Measurements from ENCODE around the gene ZNF709. TPM values are rescaled to one million over a fixed set of nuclear protein-coding genes. Genes with fewer than 3 reads are reported as not detected.

The ZNF709 gene
- total and polyA plus RNA-seq, 2 of the 4 experiments (the other 2 are of a cell fraction): 0.50 to 3.8 TPM

Small RNA genes lying within 50 kb of the gene (microRNA-seq; reads per million reads assigned to microRNA genes)
- gene MTCO1P27 (ENCODE audit: insufficient read depth, insufficient read length) (not detected), gene PPIAP20 (ENCODE audit: insufficient read depth, insufficient read length) (not detected)

Small RNA genes lying within 50 kb of the gene (small RNA-seq; reads per million reads assigned to genes)
- gene MTCO1P27 (0 reads per million in 5 experiments), gene PPIAP20 (0 reads per million in 5 experiments)

Other genes with a start within 250 kb of the ZNF709 start
- gene ZNF44, start 189.9 kb downstream of the ZNF709 start, total RNA-seq (2012; rRNA removed): 6.1 and 6.6 TPM in 2 replicates
- 2.6 and 3.5 TPM in 2 replicates for gene ZNF44, start 189.9 kb downstream of the ZNF709 start, polyA plus RNA-seq (2012; rRNA removed)
- gene ZNF563, start 151.2 kb downstream of the ZNF709 start, total RNA-seq (2012; rRNA removed): 2.0 and 3.1 TPM in 2 replicates
- gene ZNF563, start 151.2 kb downstream of the ZNF709 start, polyA plus RNA-seq (2012; rRNA removed): 1.2 and 1.3 TPM in 2 replicates
- 3.6 and 4.4 TPM in 2 replicates for gene ZNF442, start 119.1 kb downstream of the ZNF709 start, total RNA-seq (2012; rRNA removed)
- gene ZNF442, start 119.1 kb downstream of the ZNF709 start, polyA plus RNA-seq (2012; rRNA removed): 0.34 and 0.58 TPM in 2 replicates
- gene ZNF799, start 83.5 kb downstream of the ZNF709 start, total RNA-seq (2012; rRNA removed): 3.4 and 3.6 TPM in 2 replicates
- gene ZNF799, start 83.5 kb downstream of the ZNF709 start, polyA plus RNA-seq (2012; rRNA removed): 0.63 and 0.79 TPM in 2 replicates
- gene ZNF443, start 43.8 kb downstream of the ZNF709 start, total RNA-seq (2012; rRNA removed): 3.2 and 3.6 TPM in 2 replicates
- gene ZNF443, start 43.8 kb downstream of the ZNF709 start, polyA plus RNA-seq (2012; rRNA removed): 0.52 and 0.79 TPM in 2 replicates
- 6.3 and 9.4 TPM in 2 replicates for gene ZNF564, start 66.7 kb upstream of the ZNF709 start, total RNA-seq (2012; rRNA removed)
- 1.2 and 1.5 TPM in 2 replicates for gene ZNF564, start 66.7 kb upstream of the ZNF709 start, polyA plus RNA-seq (2012; rRNA removed)
- gene ZNF490, start 126.0 kb upstream of the ZNF709 start, total RNA-seq (2012; rRNA removed): 8.1 and 9.0 TPM in 2 replicates
- 1.5 and 1.7 TPM in 2 replicates for gene ZNF490, start 126.0 kb upstream of the ZNF709 start, polyA plus RNA-seq (2012; rRNA removed)
- 15.8 and 19.4 TPM in 2 replicates for gene ZNF791, start 126.1 kb upstream of the ZNF709 start, total RNA-seq (2012; rRNA removed)
- gene ZNF791, start 126.1 kb upstream of the ZNF709 start, polyA plus RNA-seq (2012; rRNA removed): 7.0 and 7.1 TPM in 2 replicates
- 10.4 and 10.6 TPM in 2 replicates for gene MAN2B1, start 181.9 kb upstream of the ZNF709 start, total RNA-seq (2012; rRNA removed)
- 55.4 and 64.0 TPM in 2 replicates for gene MAN2B1, start 181.9 kb upstream of the ZNF709 start, polyA plus RNA-seq (2012; rRNA removed)
- gene WDR83, start 182.0 kb upstream of the ZNF709 start, total RNA-seq (2012; rRNA removed): 5.3 and 5.9 TPM in 2 replicates
- gene WDR83, start 182.0 kb upstream of the ZNF709 start, polyA plus RNA-seq (2012; rRNA removed): 8.9 and 10.5 TPM in 2 replicates
- gene DHPS, start 197.1 kb upstream of the ZNF709 start, total RNA-seq (2012; rRNA removed): 73.3 and 82.8 TPM in 2 replicates
- 85.0 and 88.6 TPM in 2 replicates for gene DHPS, start 197.1 kb upstream of the ZNF709 start, polyA plus RNA-seq (2012; rRNA removed)
- not detected in 2 replicates for gene GNG14, start 203.2 kb upstream of the ZNF709 start, total RNA-seq (2012; rRNA removed)
- not detected in 2 replicates for gene GNG14, start 203.2 kb upstream of the ZNF709 start, polyA plus RNA-seq (2012; rRNA removed)
- gene FBXW9, start 211.8 kb upstream of the ZNF709 start, total RNA-seq (2012; rRNA removed): 8.6 and 9.5 TPM in 2 replicates
- gene FBXW9, start 211.8 kb upstream of the ZNF709 start, polyA plus RNA-seq (2012; rRNA removed): 14.2 and 14.4 TPM in 2 replicates
- 32.8 and 36.0 TPM in 2 replicates for gene TNPO2, start 239.1 kb upstream of the ZNF709 start, total RNA-seq (2012; rRNA removed)
- gene TNPO2, start 239.1 kb upstream of the ZNF709 start, polyA plus RNA-seq (2012; rRNA removed): 77.2 and 82.3 TPM in 2 replicates
- gene TRIR, start 249.9 kb upstream of the ZNF709 start, total RNA-seq (2012; rRNA removed): 99.2 and 113 TPM in 2 replicates
- gene TRIR, start 249.9 kb upstream of the ZNF709 start, polyA plus RNA-seq (2012; rRNA removed): 201 and 242 TPM in 2 replicates